Astrocyte (in vitro differentiated cells and primary cell): Measurements from ENCODE around the gene ZNF878. TPM values are rescaled to one million over a fixed set of nuclear protein-coding genes. Genes with fewer than 3 reads are reported as not detected.

Experiments used
- DNase-seq: peaks from one replicate; pipeline ENCODE4 v3.0.0-alpha.2; 2010; ENCODE audit warnings: low read depth
- FAIRE-seq: peaks from 2 replicates; lab custom pipeline; 2011; peaks lifted over from hg19 to GRCh38; lab: Jason Lieb, UNC
- H2AFZ ChIP-seq: 2 replicates; pipeline ENCODE4 v1.6.0; 2012; ENCODE audit warnings: low read depth, low read length, inconsistent platforms
- H3K27ac ChIP-seq: 2 replicates; pipeline ENCODE4 v1.5.1; 2011; ENCODE audit warnings: low read depth, low read length, inconsistent platforms
- H3K27me3 ChIP-seq: 2 replicates; pipeline ENCODE4 v1.6.0; 2011; ENCODE audit warnings: low read length, inconsistent platforms; ENCODE audit not compliant: insufficient read depth
- H3K36me3 ChIP-seq: 2 replicates; pipeline ENCODE4 v1.5.1; 2011; ENCODE audit warnings: low read length, inconsistent platforms; ENCODE audit not compliant: insufficient read depth
- H3K4me1 ChIP-seq: 2 replicates; pipeline ENCODE4 v1.5.1; 2011; ENCODE audit warnings: low read length, inconsistent platforms; ENCODE audit not compliant: insufficient read depth
- H3K4me2 ChIP-seq: 2 replicates; pipeline ENCODE4 v1.6.0; 2012; ENCODE audit warnings: low read length, inconsistent platforms
- H3K4me3 ChIP-seq: 2 replicates; pipeline ENCODE4 v1.5.1; 2011; ENCODE audit warnings: low read depth, mild to moderate bottlenecking, low read length, inconsistent platforms; ENCODE audit not compliant: insufficient read depth
- H3K79me2 ChIP-seq: 2 replicates; pipeline ENCODE4 v1.6.0; 2012; ENCODE audit warnings: mild to moderate bottlenecking, low read length, inconsistent platforms; ENCODE audit not compliant: insufficient read depth
- H3K9ac ChIP-seq: 2 replicates; pipeline ENCODE4 v1.6.0; 2012; ENCODE audit warnings: mild to moderate bottlenecking, low read length, inconsistent platforms
- H3K9me3 ChIP-seq: 2 replicates; pipeline ENCODE4 v1.5.1; 2012; ENCODE audit warnings: low read depth, mild to moderate bottlenecking, low read length, inconsistent platforms; ENCODE audit not compliant: insufficient read depth
- H4K20me1 ChIP-seq: 2 replicates; pipeline ENCODE4 v1.6.0; 2012; ENCODE audit warnings: low read length, inconsistent platforms; ENCODE audit not compliant: insufficient read depth
- H3K27ac Mint-ChIP-seq: one replicate; pipeline ENCODE4 v1.8.0; 2021; ENCODE audit warnings: mild to moderate bottlenecking, mixed read lengths; ENCODE audit not compliant: unreplicated experiment
- H3K27me3 Mint-ChIP-seq: one replicate; pipeline ENCODE4 v1.8.0; 2021; ENCODE audit warnings: low read depth, mixed read lengths; ENCODE audit not compliant: unreplicated experiment
- H3K36me3 Mint-ChIP-seq: one replicate; pipeline ENCODE4 v1.8.0; 2021; ENCODE audit warnings: low read depth, mixed read lengths; ENCODE audit not compliant: unreplicated experiment
- H3K4me1 Mint-ChIP-seq: one replicate; pipeline ENCODE4 v1.8.0; 2021; ENCODE audit warnings: low read depth, mixed read lengths; ENCODE audit not compliant: unreplicated experiment
- H3K4me3 Mint-ChIP-seq: one replicate; pipeline ENCODE4 v1.8.0; 2021; ENCODE audit warnings: mild to moderate bottlenecking, moderate library complexity, mixed read lengths; ENCODE audit not compliant: unreplicated experiment
- H3K9me3 Mint-ChIP-seq: one replicate; pipeline ENCODE4 v1.8.0; 2021; ENCODE audit warnings: mild to moderate bottlenecking, mixed read lengths; ENCODE audit not compliant: unreplicated experiment
- CTCF ChIP-seq: IDR thresholded peaks from 2 replicates; pipeline ENCODE4 v1.5.1; 2011; ENCODE audit warnings: low read depth, mild to moderate bottlenecking, inconsistent platforms, low read length, moderate library complexity; ENCODE audit not compliant: insufficient read depth
- EZH2 ChIP-seq: IDR thresholded peaks from 2 replicates; pipeline ENCODE4 v1.6.1; 2012; ENCODE audit warnings: mild to moderate bottlenecking, low read length, inconsistent platforms; ENCODE audit not compliant: insufficient read depth
- total RNA-seq: library from RNA; stranded (reverse); gene quantifications from 2 replicates; pipeline ENCODE4 v1.2.1, GENCODE V29; 2021

ZNF878 gene
- total RNA-seq, 1 donor from 2014 or later: not detected

GRCh38 chr19:12043752-12044422 lies 8.9 kb downstream of the ZNF878 start:
- no peak overlapping the region for H3K4me3 ChIP-seq
- H3K36me3 ChIP-seq: no peaks in the 10 kb centered on the region
- H3K27ac Mint-ChIP-seq: no peak overlapping the region
- H3K4me2 ChIP-seq: no peak overlapping the region
- FAIRE-seq (no peak), DNase-seq (no peak)
- no peak overlapping the region for H3K9ac ChIP-seq
- H3K4me1 Mint-ChIP-seq: no peaks in the 10 kb centered on the region
- peaks cover 33% of the 10 kb centered on the region for H3K9me3 Mint-ChIP-seq
- H4K20me1 ChIP-seq: no peaks in the 10 kb centered on the region
- H3K4me3 Mint-ChIP-seq: no peak overlapping the region
- TF ChIP-seq CTCF: no peak
- TF ChIP-seq EZH2: no peak
- H3K27me3 ChIP-seq: no peaks in the 10 kb centered on the region
- H3K36me3 Mint-ChIP-seq: no peaks in the 10 kb centered on the region
- no peak overlapping the region for H3K27ac ChIP-seq
- no peaks in the 10 kb centered on the region for H3K27me3 Mint-ChIP-seq
- H3K9me3 ChIP-seq: peaks cover 29% of the 10 kb centered on the region
- no peaks in the 10 kb centered on the region for H3K4me1 ChIP-seq
- H2AFZ ChIP-seq: no peak overlapping the region
- no peaks in the 10 kb centered on the region for H3K79me2 ChIP-seq

- no peaks in the 10 kb centered on the region for H4K20me1 ChIP-seq
- H3K9ac ChIP-seq: no peak overlapping the region
- no peaks in the 10 kb centered on the region for H3K27me3 ChIP-seq
- H3K4me1 ChIP-seq: no peaks in the 10 kb centered on the region
- Mint-ChIP-seq H3K27me3 (no peaks in the 10 kb centered on the region), H3K4me3 (no peak overlapping the region), H3K36me3 (no peaks in the 10 kb centered on the region), H3K9me3 (peaks cover 32% of the 10 kb centered on the region), H3K27ac (no peak overlapping the region), H3K4me1 (no peaks in the 10 kb centered on the region)
- H2AFZ ChIP-seq: no peak overlapping the region
- no peak overlapping the region for H3K4me3 ChIP-seq
- FAIRE-seq (no peak), DNase-seq (no peak)
- H3K9me3 ChIP-seq: peaks cover 29% of the 10 kb centered on the region
- no peak overlapping the region for H3K4me2 ChIP-seq
- H3K79me2 ChIP-seq: no peaks in the 10 kb centered on the region
- H3K27ac ChIP-seq: no peak overlapping the region
- no peak for TF ChIP-seq EZH2
- no peak for TF ChIP-seq CTCF
- no peaks in the 10 kb centered on the region for H3K36me3 ChIP-seq
Measured at GRCh38 chr19:12042893-12043292, 9.9 kb downstream of the ZNF878 start.
